ENCODE results near the gene ARHGEF19. TPM values are rescaled to one million over a fixed set of nuclear protein-coding genes. Genes with fewer than 3 reads are reported as not detected.

ARHGEF19 gene
- total and polyA plus RNA-seq, 2 of the 13 experiments (the other 11 are each of a cell fraction or from before 2014, with no cell fraction given), result 1.7 to 1.8 TPM

DNA sequence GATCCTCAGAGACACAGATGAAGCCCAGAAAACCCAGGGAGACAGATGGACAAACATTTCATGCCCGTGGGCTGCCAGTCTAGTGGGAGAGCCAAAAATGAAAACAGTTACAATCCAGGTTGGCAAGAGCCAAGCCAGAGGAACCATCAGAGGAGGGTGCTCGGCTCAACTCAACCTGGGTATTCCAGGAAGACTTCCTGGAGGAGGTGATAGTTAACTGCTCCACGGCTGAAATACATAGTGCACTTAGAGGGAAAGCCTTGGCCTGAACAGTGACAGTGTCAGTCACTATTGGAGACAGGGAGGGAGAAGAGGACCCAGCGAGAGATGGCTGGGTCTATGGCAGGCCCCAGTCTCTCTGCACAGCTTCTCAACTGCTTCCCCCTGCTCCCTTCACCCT, 1.9 kb downstream of the ARHGEF19 start:
- FAIRE-seq, result no peak
- 21% methylated on average over 4 of the region's 4 CpGs for WGBS (ENCODE audit: low lambda C conversion rate)
- no TSS peak for BruUV-seq (replicated peaks)
- no peaks in the 10 kb centered on the region for H3K79me2 ChIP-seq (ENCODE audit: insufficient read depth, low read length)
- no peak overlapping the region for H3K9ac ChIP-seq (ENCODE audit: insufficient read depth, low read depth, low read length)
- no peaks in the 10 kb centered on the region for H3K36me3 ChIP-seq (replicated peaks in 1 of 2; ENCODE audit: control insufficient read depth in 1 of 2, insufficient read depth in 2 of 2, low read length in 2 of 2)
- ChIA-PET POLR2A (no interaction called here), CTCF (ENCODE audit: low intra/inter-chr PET ratio, low total read pairs) (no interaction called here)
- no peaks in the 10 kb centered on the region for H4K20me1 ChIP-seq (ENCODE audit: insufficient read depth, low read length)
- H2AFZ ChIP-seq (ENCODE audit: low read length), result no peak overlapping the region
- H3K9me3 ChIP-seq (ENCODE audit: low read length), result no peaks in the 10 kb centered on the region
- intact Hi-C loops (cut with micrococcal nuclease; ENCODE audit: unreplicated experiment), result no loop called here
- H3K27me3 ChIP-seq (ENCODE audit: control insufficient read depth in 1 of 2, insufficient read depth in 2 of 2, low read length in 2 of 2), result peaks cover 9 to 41% of the 10 kb centered on the region in 2 experiments; a peak in 3 of 5 replicates
- DNase-seq (ENCODE audit: low spot score), result no peak
- in situ Hi-C loops (cut with HindIII; ENCODE audit: extremely low pct_ligation_motif_present, low pct_unique_long_range_greater_than_20kb), result no loop called here
- TF ChIP-seq AGO1 (IDR thresholded peaks at IDR 0.05; ENCODE audit: low read depth, low read length, poor library complexity, severe bottlenecking) (no peak), ZFP36 (IDR thresholded peaks at IDR 0.05; ENCODE audit: borderline replicate concordance, low read depth, low read length, partially characterized antibody) (peak; percentile 68)
- H3K4me1 ChIP-seq (ENCODE audit: insufficient read depth, low read length), result peaks cover 48% of the 10 kb centered on the region
- H3K4me2 ChIP-seq (ENCODE audit: low read depth, low read length), result no peak overlapping the region
- no peak overlapping the region for H3K4me3 ChIP-seq (replicated peaks in 1 of 3; ENCODE audit: insufficient read depth in 1 of 3, low read depth in 2 of 3, low read length in 3 of 3)
- no peak overlapping the region for H3K27ac ChIP-seq (ENCODE audit: extremely low read length, insufficient read depth, low read length)
- no peak for ATAC-seq

- Histone ChIP-seq H3K4me1 (ENCODE audit: insufficient read depth, low read length) (peaks cover 54% of the 10 kb centered on the region), H3K9ac (ENCODE audit: insufficient read depth, low read depth, low read length) (no peak overlapping the region), H3K27me3 (ENCODE audit: control insufficient read depth in 1 of 2, insufficient read depth in 2 of 2, low read length in 2 of 2) (peaks cover 9 to 41% of the 10 kb centered on the region in 2 experiments; a peak in 3 of 5 replicates), H3K9me3 (ENCODE audit: low read length) (no peaks in the 10 kb centered on the region), H3K4me2 (ENCODE audit: low read depth, low read length) (0 out of 2 replicates have a peak overlapping the region, but pooled peaks have one; percentile 19), H3K36me3 (replicated peaks in 1 of 2; ENCODE audit: control insufficient read depth in 1 of 2, insufficient read depth in 2 of 2, low read length in 2 of 2) (no peaks in the 10 kb centered on the region), H3K4me3 (replicated peaks in 1 of 3; ENCODE audit: insufficient read depth in 1 of 3, low read depth in 2 of 3, low read length in 3 of 3) (no peak overlapping the region), H2AFZ (ENCODE audit: low read length) (no peak overlapping the region), H3K79me2 (ENCODE audit: insufficient read depth, low read length) (no peaks in the 10 kb centered on the region), H4K20me1 (ENCODE audit: insufficient read depth, low read length) (no peaks in the 10 kb centered on the region), H3K27ac (ENCODE audit: extremely low read length, insufficient read depth, low read length) (no peak overlapping the region)
- 13% methylated on average over 9 of the region's 11 CpGs for WGBS (ENCODE audit: low lambda C conversion rate)
- CTCF ChIA-PET (ENCODE audit: low intra/inter-chr PET ratio, low total read pairs), result no interaction called here
- FAIRE-seq (no peak), ATAC-seq (no peak), DNase-seq (ENCODE audit: low spot score) (no peak)
- no TSS peak for BruUV-seq (replicated peaks)
- in situ Hi-C loops (cut with HindIII; ENCODE audit: extremely low pct_ligation_motif_present, low pct_unique_long_range_greater_than_20kb), result loop anchor here (5.0 kb wide), 1 partner anchor 32 kb away; no protein-coding TSS in a partner anchor
- POLR2A ChIA-PET, result no interaction called here
- intact Hi-C loops (cut with micrococcal nuclease; ENCODE audit: unreplicated experiment), result no loop called here
- peak; percentile 28; the same call in 1 of the 2 replicates for TF ChIP-seq TFAP4 (IDR thresholded peaks at IDR 0.05; ENCODE audit: borderline replicate concordance, low read depth)
- peak; percentile 65 for TF ChIP-seq HNRNPL (IDR thresholded peaks at IDR 0.05; ENCODE audit: low read depth, low read length)
- TF ChIP-seq ZNF768 (CRISPR knock-in tag; IDR thresholded peaks at IDR 0.05), result peak; percentile 28; the same call in 1 of the 2 replicates
- no peak for TF ChIP-seq HDAC6 (IDR thresholded peaks at IDR 0.05; ENCODE audit: low read depth, low read length)
- TF ChIP-seq, protein P1, sequence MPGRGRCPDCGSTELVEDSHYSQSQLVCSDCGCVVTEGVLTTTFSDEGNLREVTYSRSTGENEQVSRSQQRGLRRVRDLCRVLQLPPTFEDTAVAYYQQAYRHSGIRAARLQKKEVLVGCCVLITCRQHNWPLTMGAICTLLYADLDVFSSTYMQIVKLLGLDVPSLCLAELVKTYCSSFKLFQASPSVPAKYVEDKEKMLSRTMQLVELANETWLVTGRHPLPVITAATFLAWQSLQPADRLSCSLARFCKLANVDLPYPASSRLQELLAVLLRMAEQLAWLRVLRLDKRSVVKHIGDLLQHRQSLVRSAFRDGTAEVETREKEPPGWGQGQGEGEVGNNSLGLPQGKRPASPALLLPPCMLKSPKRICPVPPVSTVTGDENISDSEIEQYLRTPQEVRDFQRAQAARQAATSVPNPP (CRISPR knock-in tag; IDR thresholded peaks at IDR 0.05), result no peak
- TF ChIP-seq ETV6 (CRISPR knock-in tag; conservative IDR thresholded peaks at IDR 0.05), result no peak
- TF ChIP-seq RBM39 (IDR thresholded peaks at IDR 0.05; ENCODE audit: low read depth, low read length, poor library complexity, severe bottlenecking), result no peak
- TF ChIP-seq PATZ1 (CRISPR knock-in tag; IDR thresholded peaks at IDR 0.05), result 0 out of 2 replicates have a peak, but pooled peaks have one; percentile 9
- no peak for TF ChIP-seq SALL2 (CRISPR knock-in tag; IDR thresholded peaks at IDR 0.05)
- no peak for TF ChIP-seq ZNF619 (CRISPR knock-in tag; IDR thresholded peaks at IDR 0.05)
- peak; percentile 53; the same call in 1 of the 2 replicates for TF ChIP-seq HIVEP1 (CRISPR knock-in tag; IDR thresholded peaks at IDR 0.05)
These were observed 2.5 kb downstream of the ARHGEF19 start for GRCh38 chr1:16209847-16210407.

Measured in HepG2 (cell line).